IPS DF 6.9 (cell line): ENCODE results near the gene EEFSEC.

ENCODE experiments used
- DNase-seq: peaks from one replicate; pipeline ENCODE4 v3.0.0-alpha.2; 2013; ENCODE audit warnings: low read depth, low spot score
- H3K27ac ChIP-seq: one replicate; pipeline ENCODE4 v1.5.1; 2013; ENCODE audit warnings: low read length, control low read depth
- H3K27me3 ChIP-seq: 2 replicates; pipeline ENCODE4 v1.6.1; 2013; ENCODE audit warnings: mild to moderate bottlenecking, low read length; ENCODE audit not compliant: control insufficient read depth, insufficient read depth
- H3K36me3 ChIP-seq: 2 replicates; pipeline ENCODE4 v1.6.1; 2013; ENCODE audit warnings: low read length; ENCODE audit not compliant: control insufficient read depth, insufficient read depth
- H3K4me1 ChIP-seq: 2 replicates; pipeline ENCODE4 v1.6.1; 2013; ENCODE audit warnings: low read length; ENCODE audit not compliant: control insufficient read depth, insufficient read depth
- H3K4me3 ChIP-seq: 2 replicates; pipeline ENCODE4 v1.5.1; 2013; ENCODE audit warnings: mild to moderate bottlenecking, low read length
- H3K9me3 ChIP-seq: 2 replicates; pipeline ENCODE4 v1.6.1; 2013; ENCODE audit warnings: low read length, inconsistent platforms; ENCODE audit not compliant: control insufficient read depth, insufficient read depth
- WGBS: extraction: QIAGEN DNeasy Blood & Tissue Kit; methylation state at CpG from one replicate; pipeline ENCODE4 v1.1.7; 2013; ENCODE audit warnings: mixed read lengths, missing lambda C conversion rate; ENCODE audit not compliant: insufficient read length, insufficient coverage; 5-methylcytosine and 5-hydroxymethylcytosine counted together

Gene EEFSEC

DNA sequence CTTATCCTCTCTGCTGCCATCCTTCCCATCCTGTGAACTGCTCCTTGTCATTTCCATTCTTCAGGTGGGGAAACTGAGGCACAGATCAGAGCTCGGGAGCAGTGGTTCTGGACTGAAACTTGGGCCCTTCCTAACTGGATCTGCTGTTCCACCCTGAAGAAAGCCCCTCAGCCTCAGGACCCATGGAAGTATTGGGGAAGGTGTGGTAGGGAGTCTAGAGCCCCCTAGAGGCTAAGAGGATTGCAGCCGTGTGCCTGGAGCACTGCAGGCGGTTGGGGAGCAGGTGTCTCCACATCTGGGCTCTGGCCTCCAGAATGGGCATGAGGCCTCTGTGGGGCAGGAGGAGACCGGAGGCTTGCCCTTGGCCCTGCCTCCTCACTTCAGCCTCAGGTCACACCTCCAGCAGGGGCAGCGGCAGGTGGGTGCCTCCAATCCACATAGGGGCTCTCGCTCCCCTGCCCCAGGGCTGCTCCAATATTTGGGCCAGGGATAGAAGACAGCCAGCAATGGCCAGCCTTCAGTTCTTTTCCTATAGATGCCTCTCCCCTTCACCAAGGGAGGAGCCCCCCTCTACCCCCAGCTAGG, 285.3 kb downstream of the EEFSEC start:
- Histone ChIP-seq H3K4me1 (peaks cover 7% of the 10 kb centered on the region), H3K27ac (no peak overlapping the region), H3K4me3 (no peak overlapping the region), H3K27me3 (no peaks in the 10 kb centered on the region), H3K36me3 (no peaks in the 10 kb centered on the region), H3K9me3 (no peaks in the 10 kb centered on the region)
- no peak for DNase-seq
- WGBS: no CpG with 5 or more reads among the region's 6 CpGs

DNA sequence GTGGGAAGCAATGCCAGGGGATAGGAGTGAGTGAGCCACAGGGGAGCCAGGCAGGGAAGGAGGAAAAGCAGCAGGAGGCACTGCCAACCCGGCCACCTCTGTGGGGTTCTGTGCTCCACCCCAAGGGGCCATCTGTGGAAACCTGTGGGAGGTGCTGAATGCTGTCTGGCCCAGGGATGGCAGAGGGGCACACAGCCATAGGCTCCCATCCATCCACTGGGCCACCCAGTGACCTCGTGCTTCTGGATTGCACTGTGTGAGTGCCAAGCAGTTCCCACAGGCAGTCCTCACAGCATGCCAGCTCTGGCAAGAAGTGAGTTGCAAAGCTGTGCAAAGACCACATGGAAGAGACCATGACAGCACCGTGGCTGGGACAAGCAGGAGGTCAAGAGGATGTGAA, 285.9 kb downstream of the EEFSEC start:
- DNase-seq: no peak
- H3K9me3 ChIP-seq: no peaks in the 10 kb centered on the region
- no peaks in the 10 kb centered on the region for H3K36me3 ChIP-seq
- no CpG with 5 or more reads among the region's 3 CpGs for WGBS
- peaks cover 3% of the 10 kb centered on the region; the same call in 1 of the 2 replicates for H3K4me1 ChIP-seq
- H3K27me3 ChIP-seq: no peaks in the 10 kb centered on the region
- H3K4me3 ChIP-seq: no peak overlapping the region
- H3K27ac ChIP-seq: no peak overlapping the region

DNA sequence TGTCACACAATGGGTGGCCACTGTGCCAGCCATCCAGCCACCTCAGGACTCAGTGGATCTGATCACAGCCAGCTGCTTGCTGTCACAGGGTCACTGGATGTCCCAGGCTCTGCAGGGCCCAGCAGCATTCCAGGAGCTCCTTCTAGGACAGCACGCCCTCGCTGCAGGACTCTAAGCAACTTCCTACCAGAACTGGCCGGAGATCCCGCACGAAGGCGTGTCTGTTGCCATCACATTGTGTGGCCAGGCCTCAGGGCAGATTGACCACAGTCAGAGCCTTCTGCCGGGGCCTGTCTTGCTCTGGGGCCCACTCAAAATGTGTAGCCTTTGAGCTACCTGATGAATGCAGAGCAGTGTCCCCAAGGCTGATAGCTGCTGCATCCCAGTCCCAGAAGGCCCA, 288.8 kb downstream of the EEFSEC start:
- Histone ChIP-seq H3K4me3 (no peak overlapping the region), H3K27ac (no peak overlapping the region), H3K9me3 (no peaks in the 10 kb centered on the region), H3K36me3 (no peaks in the 10 kb centered on the region), H3K27me3 (no peaks in the 10 kb centered on the region), H3K4me1 (no peaks in the 10 kb centered on the region)
- WGBS: no CpG with 5 or more reads among the region's 7 CpGs
- DNase-seq: no peak

DNA sequence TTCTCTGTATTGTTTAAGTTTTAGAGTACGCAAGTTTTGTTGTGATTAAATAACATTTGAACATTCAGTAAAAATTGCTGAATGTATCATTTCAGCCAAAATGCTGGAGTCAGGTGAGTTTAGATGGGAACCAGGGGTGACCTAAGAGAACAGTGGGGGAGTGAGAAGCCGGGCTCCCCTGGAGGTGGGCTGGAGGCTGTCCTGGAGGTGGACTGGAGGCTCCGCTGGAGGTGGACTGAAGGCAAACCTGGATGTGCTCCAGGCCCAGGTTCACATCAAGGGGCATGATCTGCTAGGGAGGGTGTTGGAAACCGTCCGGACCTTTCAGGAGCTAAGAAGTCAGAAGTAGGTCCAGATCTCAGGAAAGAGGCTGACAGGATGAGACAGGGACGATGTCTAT, 289.7 kb downstream of the EEFSEC start:
- WGBS: 100% methylated on average over 1 of the region's 6 CpGs

DNA sequence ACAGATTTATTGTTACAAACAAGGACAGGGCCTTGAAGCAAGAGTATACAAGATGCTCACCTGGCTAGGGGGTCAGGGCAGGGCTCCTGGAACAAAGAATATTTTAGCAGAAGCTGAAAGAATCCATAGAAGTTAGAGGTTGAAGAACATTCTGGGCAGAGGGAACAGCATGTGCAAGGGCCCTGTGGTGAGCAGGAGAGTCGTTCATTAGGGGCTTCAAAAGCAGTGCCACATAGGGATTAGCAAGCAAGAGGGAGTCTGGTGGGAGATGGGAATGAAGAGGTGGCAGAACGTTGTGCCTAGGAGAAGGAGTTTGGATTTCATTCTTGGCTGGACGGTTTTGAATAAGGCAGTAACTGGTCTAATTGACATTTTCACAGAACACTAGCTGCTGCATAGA, 290.5 kb downstream of the EEFSEC start:
- no CpG with 5 or more reads among the region's 3 CpGs for whole genome bisulfite sequencing
- no peak for DNase-seq

More for the DNA sequence above, 289.7 kb downstream of the EEFSEC start:
- Histone ChIP-seq H3K36me3 (no peaks in the 10 kb centered on the region), H3K9me3 (no peaks in the 10 kb centered on the region), H3K27me3 (no peaks in the 10 kb centered on the region), H3K4me1 (no peaks in the 10 kb centered on the region), H3K4me3 (no peak overlapping the region), H3K27ac (no peak overlapping the region)
- DNase-seq: no peak

DNA sequence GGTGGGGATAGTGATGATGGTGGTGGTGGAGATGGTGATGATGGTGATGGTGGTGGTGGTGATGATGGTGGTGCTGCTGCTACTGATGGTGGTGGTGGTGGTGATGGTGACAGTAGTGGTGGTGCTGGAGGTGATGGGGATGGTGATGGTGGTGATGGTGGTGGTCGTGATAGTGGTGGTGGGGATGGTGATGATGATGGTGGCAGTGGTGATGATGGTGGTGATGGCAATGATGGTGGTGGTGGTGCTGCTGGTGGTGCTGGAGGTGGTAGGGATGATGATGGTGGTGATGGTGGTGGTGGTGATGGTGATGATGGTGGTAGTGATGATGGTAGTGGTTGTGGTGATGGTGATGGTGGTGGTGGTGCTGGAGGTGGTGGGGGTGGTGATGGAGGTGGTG, 292.1 kb downstream of the EEFSEC start:
- no peak overlapping the region for H3K27ac ChIP-seq
- no peaks in the 10 kb centered on the region for H3K27me3 ChIP-seq
- H3K9me3 ChIP-seq: no peaks in the 10 kb centered on the region
- no peak overlapping the region for H3K4me3 ChIP-seq
- no peaks in the 10 kb centered on the region for H3K4me1 ChIP-seq
- no peak for DNase-seq
- no CpG with 5 or more reads among the region's 1 CpG for WGBS
- no peaks in the 10 kb centered on the region for H3K36me3 ChIP-seq

More for the DNA sequence above, 290.5 kb downstream of the EEFSEC start:
- H3K4me1 ChIP-seq: no peaks in the 10 kb centered on the region
- no peaks in the 10 kb centered on the region for H3K36me3 ChIP-seq
- no peak overlapping the region for H3K4me3 ChIP-seq
- H3K9me3 ChIP-seq: no peaks in the 10 kb centered on the region
- no peaks in the 10 kb centered on the region for H3K27me3 ChIP-seq
- no peak overlapping the region for H3K27ac ChIP-seq

DNA sequence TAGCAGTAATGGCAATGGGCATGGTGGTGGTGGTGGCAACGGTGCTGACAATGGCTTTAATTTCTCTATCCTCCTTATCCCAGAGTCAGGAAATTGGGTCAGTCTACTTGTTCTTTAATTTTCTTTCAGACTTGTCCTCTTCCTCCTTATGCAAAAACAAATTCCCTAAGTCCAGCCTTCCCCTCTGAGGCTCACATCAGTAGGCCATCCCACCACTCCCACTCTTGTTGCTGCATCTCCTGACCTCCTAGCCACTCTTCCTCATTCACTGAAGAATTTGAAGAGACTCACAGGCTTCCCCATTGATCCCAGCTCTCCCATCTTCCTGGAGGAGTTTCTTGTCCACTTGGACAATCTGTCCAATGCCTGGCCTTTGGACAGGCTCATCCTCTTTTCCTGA, 293.5 kb downstream of the EEFSEC start:
- no peak for DNase-seq
- no peaks in the 10 kb centered on the region for H3K4me1 ChIP-seq
- no peak overlapping the region for H3K27ac ChIP-seq
- WGBS: no CpG with 5 or more reads among the region's 1 CpG
- no peak overlapping the region for H3K4me3 ChIP-seq
- H3K36me3 ChIP-seq: no peaks in the 10 kb centered on the region
- no peaks in the 10 kb centered on the region for H3K9me3 ChIP-seq
- H3K27me3 ChIP-seq: no peaks in the 10 kb centered on the region

DNA sequence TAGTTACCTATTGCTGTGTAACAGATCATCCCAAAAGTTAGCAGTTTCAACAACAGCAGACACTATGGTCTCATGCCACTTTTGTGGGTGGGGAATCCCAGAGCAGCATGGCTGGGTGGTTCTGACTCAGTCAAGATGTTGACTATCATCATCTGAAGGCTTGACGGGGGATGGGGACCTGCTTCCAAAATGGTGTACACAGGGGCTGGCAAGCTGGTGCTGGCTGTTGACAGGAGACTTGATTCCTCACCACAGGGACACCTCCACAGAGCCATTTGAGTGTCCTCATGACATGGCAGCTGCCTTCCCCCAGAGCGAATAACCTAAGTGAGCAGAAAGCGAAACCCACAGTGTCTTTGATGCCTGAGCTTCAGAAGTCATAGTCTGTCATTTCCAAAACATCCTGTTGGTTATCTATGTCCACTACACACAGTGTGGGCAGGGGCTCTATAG, 294.3 kb downstream of the EEFSEC start:
- Histone ChIP-seq H3K4me1 (no peaks in the 10 kb centered on the region), H3K9me3 (no peaks in the 10 kb centered on the region), H3K4me3 (no peak overlapping the region), H3K27me3 (no peaks in the 10 kb centered on the region), H3K36me3 (no peaks in the 10 kb centered on the region), H3K27ac (no peak overlapping the region)
- no CpG with 5 or more reads among the region's 3 CpGs for WGBS
- DNase-seq: no peak

DNA sequence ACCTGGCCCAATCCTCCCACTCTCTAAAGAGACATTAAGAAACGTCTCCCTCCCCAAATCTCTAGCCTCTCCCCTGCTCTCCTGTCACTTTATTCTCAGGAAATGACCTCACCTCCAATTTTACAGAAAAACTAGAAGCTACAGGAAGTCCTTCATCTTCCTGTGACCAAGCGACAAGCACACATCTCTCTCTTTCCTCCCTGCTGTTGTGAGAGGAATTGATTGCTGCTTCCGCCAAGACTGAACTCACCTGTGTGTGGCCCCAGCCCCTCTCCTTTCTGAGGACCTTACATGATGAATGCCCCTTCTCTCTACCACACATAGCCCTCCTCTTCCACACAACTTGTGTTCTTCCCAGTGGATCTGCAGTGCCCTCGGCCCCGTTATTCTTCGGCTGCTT, 295.2 kb downstream of the EEFSEC start:
- no peaks in the 10 kb centered on the region for H3K4me1 ChIP-seq
- no peak for DNase-seq
- no peak overlapping the region for H3K27ac ChIP-seq
- H3K27me3 ChIP-seq: no peaks in the 10 kb centered on the region
- WGBS: no CpG with 5 or more reads among the region's 6 CpGs
- H3K4me3 ChIP-seq: no peak overlapping the region
- no peaks in the 10 kb centered on the region for H3K36me3 ChIP-seq
- H3K9me3 ChIP-seq: no peaks in the 10 kb centered on the region

DNA sequence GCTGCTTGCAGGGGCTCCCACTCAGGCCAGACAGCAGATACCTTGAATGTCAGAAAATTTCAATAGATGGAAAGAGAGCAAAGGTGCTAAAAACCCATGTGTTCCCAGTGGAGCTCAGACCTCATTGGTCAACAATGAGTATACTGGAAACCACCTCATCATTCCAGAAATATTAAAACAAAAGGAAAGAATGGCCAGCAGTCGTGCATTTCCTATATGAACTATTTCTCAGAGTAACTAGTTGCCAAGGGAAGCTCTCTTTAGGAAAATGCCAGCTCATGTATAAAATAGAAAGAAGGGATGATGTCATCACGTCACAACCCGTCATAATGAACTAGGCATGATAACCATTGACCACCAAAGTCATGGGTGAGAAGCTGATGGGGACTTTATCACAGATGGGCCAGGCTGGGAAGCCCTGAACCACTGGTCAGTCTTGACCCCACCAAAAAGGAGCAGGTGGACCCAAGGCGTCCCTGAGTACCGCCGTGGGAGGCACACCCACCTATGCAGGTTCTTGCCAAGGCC, 295.9 kb downstream of the EEFSEC start:
- Histone ChIP-seq H3K27ac (no peak overlapping the region), H3K36me3 (no peaks in the 10 kb centered on the region), H3K4me3 (no peak overlapping the region), H3K4me1 (no peaks in the 10 kb centered on the region), H3K27me3 (no peaks in the 10 kb centered on the region), H3K9me3 (no peaks in the 10 kb centered on the region)
- no CpG with 5 or more reads among the region's 6 CpGs for WGBS
- no peak for DNase-seq

DNA sequence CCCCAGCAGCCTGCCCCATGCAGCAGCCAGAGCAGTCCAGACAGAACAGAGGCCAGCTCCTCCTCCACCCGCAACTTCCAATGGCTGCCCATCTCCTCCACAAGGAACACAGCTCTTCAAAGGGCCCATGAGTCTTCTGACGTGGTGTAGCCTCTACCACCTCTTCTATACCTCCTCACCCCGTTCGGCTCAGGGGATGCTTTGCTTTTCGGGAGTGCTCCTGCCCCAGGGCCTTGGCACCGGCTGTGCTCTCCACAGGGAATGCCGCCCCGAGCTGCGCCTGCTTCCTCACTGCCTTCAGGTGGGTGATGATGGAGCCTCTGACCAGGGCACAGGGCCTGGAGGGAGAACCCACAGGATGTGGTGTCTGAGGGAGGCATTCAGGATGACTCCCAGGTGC, 298.8 kb downstream of the EEFSEC start:
- Histone ChIP-seq H3K27ac (no peak overlapping the region), H3K27me3 (no peaks in the 10 kb centered on the region), H3K9me3 (no peaks in the 10 kb centered on the region), H3K36me3 (no peaks in the 10 kb centered on the region), H3K4me3 (no peak overlapping the region), H3K4me1 (no peaks in the 10 kb centered on the region)
- DNase-seq: no peak
- WGBS: no CpG with 5 or more reads among the region's 9 CpGs
